GM06990 (cell line): ENCODE measurements around the gene MED13L.

Experiments used
- DNase-seq: peaks from one replicate; pipeline ENCODE4 v3.0.0-alpha.2; 2011; ENCODE audit not compliant: insufficient read length; ENCODE audit errors: extremely low read depth
- H3K27me3 ChIP-seq: replicated peaks from 2 replicates; pipeline ENCODE4 v1.6.0; 2011; ENCODE audit warnings: low read length; ENCODE audit not compliant: control insufficient read depth, insufficient read depth
- H3K36me3 ChIP-seq: 2 replicates; pipeline ENCODE4 v1.5.1; 2011; ENCODE audit warnings: low read length; ENCODE audit not compliant: control insufficient read depth, insufficient read depth
- H3K4me3 ChIP-seq: replicated peaks from 2 replicates; pipeline ENCODE4 v1.5.1; 2011; ENCODE audit warnings: low read depth, mild to moderate bottlenecking, control low read depth, low read length
- TF ChIP-seq, protein P1 (sequence below): IDR thresholded peaks from 2 replicates; pipeline ENCODE4 v1.5.1; 2011; ENCODE audit warnings: low read length, control low read depth, mild to moderate bottlenecking, inconsistent platforms; ENCODE audit not compliant: insufficient read depth, poor library complexity, severe bottlenecking

Gene MED13L

DNA sequence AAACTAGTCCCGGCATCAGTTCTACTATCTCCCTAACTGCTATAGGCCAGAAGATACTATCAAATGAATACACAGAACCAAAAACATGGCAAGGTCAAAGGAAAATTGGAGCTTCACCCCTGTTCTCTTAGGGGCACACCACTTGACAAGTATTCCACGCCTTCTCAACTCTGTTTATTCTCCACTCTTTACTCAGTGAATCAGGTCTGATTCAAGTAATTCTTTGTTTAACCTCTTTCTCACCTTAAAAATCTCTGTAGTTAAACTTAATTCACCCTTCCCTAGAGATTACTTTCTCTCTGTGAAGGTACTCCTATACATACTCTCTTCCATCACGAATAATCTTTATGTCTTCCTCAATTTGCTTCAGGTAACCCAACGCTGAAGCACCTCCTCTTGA is 248.9 kb downstream of the MED13L start:
- H3K36me3 ChIP-seq: no peaks in the 10 kb centered on the region
- TF ChIP-seq, protein P1, sequence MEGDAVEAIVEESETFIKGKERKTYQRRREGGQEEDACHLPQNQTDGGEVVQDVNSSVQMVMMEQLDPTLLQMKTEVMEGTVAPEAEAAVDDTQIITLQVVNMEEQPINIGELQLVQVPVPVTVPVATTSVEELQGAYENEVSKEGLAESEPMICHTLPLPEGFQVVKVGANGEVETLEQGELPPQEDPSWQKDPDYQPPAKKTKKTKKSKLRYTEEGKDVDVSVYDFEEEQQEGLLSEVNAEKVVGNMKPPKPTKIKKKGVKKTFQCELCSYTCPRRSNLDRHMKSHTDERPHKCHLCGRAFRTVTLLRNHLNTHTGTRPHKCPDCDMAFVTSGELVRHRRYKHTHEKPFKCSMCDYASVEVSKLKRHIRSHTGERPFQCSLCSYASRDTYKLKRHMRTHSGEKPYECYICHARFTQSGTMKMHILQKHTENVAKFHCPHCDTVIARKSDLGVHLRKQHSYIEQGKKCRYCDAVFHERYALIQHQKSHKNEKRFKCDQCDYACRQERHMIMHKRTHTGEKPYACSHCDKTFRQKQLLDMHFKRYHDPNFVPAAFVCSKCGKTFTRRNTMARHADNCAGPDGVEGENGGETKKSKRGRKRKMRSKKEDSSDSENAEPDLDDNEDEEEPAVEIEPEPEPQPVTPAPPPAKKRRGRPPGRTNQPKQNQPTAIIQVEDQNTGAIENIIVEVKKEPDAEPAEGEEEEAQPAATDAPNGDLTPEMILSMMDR: no peak
- no peaks in the 10 kb centered on the region; the same call in 1 of the 2 replicates for H3K27me3 ChIP-seq
- DNase-seq: no peak
- H3K4me3 ChIP-seq: no peak overlapping the region

DNA sequence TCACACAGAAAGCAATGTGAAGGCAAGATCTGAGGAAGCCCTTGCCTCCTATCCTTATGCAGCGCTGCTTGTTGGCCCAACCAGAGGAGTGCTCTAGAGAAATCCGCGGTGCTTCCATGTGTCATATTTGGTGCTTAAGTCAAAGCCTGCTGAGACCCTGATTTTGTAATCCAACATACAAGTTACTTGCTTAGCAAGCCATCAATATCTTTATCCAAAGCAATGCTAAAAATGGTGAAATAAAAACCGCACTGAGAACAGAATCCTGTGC is 250.0 kb downstream of the MED13L start:
- TF ChIP-seq, protein P1: no peak
- DNase-seq: no peak
- H3K4me3 ChIP-seq: no peak overlapping the region
- no peaks in the 10 kb centered on the region; the same call in 1 of the 2 replicates for H3K27me3 ChIP-seq
- H3K36me3 ChIP-seq: no peaks in the 10 kb centered on the region

DNA sequence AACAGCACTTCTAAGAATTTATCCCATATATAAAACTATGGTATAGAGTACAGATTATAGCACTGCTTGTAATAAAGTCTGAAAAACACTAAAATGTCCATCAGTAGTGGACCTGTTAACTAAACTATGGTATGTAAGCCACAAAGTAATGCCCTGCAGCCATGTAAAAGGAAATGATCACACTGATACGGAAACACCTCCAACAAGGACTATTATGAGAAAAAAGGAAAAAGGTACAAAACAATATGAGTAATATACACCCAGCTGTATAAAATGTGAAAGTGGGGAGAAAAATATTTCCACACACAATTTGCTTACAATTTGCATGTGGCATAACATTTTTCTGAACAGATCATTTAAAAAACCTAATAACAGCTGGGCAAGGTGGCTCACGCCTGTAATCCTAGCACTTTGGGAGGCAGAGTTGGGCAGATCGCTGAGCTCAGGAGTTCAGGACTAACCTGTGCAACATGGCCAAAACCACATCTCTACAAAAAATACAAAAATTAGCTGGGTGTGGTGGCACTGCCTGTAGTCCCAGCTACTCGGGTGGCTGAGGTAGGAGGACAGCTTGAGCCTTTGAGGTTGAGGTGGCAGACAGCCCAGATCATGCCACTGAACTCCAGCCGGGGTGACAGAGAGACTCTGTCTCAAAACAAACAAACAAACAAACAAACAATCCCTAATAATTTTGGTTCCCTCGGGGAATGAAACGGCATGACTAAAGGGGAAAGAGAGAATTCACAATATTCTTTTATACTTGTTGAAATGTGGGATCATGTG is 250.5 kb downstream of the MED13L start:
- TF ChIP-seq, protein P1: no peak
- no peak for DNase-seq
- H3K27me3 ChIP-seq: no peaks in the 10 kb centered on the region; the same call in 1 of the 2 replicates
- no peaks in the 10 kb centered on the region for H3K36me3 ChIP-seq
- no peak overlapping the region for H3K4me3 ChIP-seq

DNA sequence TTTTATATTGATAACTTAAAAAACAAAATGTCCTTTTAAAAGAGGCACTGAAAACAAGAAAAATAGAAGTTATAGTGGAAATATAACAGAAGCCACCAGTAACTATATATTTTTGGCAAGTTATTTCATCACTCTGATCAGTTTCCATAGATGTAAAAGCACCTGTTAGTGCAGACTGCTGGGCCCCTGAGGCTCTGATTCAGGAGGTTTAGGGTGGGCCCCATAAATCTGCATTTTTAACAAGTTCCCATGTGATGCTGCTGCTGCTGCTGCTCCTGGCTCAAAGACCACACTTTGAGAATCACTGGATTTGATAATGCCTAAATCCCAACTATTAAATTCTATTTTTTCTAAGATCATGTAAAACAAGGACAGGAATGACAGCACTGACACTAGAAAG is 251.1 kb downstream of the MED13L start:
- TF ChIP-seq, protein P1: no peak
- Histone ChIP-seq H3K36me3 (no peaks in the 10 kb centered on the region), H3K27me3 (no peaks in the 10 kb centered on the region; the same call in 1 of the 2 replicates), H3K4me3 (no peak overlapping the region)
- DNase-seq: no peak

DNA sequence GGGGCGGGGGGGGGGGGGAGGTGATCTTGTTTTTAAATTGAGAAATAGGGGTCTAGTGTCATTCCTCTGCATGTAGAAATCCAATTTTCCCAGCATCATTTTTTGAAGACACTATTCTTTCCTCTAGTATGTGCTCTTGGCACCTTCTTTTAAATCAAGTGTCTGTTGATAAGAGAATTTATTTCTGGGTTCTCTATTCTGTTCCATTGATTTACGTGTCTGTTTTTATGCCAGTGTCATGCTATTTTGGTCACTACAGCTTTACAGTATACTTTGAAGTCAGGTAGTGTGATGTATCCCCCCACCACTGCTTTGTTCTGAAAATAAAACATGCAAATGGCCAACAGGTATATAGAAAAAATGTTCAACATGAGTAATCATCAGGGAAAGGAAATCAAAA is 252.7 kb downstream of the MED13L start:
- Histone ChIP-seq H3K4me3 (no peak overlapping the region), H3K27me3 (no peaks in the 10 kb centered on the region; the same call in 1 of the 2 replicates), H3K36me3 (no peaks in the 10 kb centered on the region)
- TF ChIP-seq, protein P1: no peak
- DNase-seq: no peak
